ENCODE data around the gene EXTL1.

The EXTL1 gene

DNA sequence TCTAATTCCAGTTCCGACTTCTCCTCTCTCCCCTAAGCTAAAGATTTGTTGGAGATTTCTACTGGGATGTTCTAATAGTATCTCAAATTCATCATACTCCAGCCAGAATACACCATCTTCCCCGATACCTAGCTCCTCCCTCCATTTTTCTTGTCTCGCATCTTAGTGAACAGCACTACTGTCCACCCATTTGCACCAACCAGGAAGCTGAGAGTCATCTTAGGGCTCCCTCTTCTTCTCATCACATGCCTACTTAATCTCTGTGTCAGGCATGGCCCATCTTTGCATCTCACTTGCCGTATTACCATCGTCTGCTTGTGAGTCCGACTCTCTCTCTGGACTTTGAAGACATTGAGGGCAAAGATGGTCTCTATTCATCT, 49.4 kb downstream of the EXTL1 start:
- no peak for DNase-seq (ENCODE audit: low read depth in 2 of 2)

DNA sequence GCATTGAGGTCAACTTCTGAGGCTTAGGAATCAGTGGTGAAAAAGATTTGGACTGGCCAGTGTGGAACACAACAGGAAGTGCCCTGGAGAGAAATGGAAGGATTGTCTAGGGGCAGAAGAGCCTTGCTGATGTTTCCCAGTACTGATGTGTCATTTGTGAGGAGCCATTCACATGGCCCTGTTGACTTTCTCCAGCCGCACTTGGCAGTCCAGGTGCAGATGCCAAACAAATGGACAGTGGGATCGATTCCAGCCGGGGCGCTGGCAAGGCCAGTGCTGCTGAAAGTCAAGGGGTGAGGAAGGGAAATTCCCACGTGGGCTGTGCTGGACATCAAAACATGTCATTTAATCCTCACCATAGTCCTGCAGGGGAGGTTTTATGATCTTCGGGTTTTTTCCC, 50.7 kb downstream of the EXTL1 start:
- DNase-seq (ENCODE audit: low read depth in 2 of 2), result no peak

DNA sequence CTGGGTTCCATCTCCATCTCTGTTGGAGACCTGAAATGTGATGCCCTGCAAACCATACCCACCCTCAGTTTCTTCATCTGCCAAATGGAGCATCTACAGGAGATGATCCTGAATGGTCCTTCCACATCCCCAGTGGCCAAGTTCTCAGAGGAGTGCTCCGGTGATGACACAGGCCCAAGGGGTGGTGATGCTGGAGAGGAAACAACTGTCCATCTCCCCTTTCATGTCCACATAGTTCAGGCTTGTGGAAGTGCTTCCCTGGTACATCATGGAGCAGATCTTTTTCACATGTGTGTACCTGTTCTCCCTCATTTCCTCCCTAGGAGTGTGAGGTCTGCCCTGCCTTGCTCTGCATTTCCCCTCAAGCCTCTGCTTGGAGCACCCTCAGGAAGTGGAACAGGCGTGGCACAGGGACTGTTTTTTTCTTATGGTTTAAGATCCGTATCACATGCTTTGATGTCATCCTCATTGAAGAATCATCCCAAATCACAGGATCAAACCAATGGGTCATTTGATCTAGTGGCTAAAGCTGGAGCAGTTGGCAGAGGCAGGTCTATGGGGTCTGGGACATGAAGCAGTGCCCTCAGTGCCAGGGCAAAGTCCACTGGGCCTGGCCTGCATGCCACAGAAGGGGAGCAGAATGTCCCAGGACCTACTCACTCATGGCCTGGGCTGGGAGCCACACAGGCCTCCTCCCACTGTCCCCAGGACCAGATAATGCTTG, 54.0 kb downstream of the EXTL1 start:
- no peak for DNase-seq (ENCODE audit: low read depth in 2 of 2)

DNA sequence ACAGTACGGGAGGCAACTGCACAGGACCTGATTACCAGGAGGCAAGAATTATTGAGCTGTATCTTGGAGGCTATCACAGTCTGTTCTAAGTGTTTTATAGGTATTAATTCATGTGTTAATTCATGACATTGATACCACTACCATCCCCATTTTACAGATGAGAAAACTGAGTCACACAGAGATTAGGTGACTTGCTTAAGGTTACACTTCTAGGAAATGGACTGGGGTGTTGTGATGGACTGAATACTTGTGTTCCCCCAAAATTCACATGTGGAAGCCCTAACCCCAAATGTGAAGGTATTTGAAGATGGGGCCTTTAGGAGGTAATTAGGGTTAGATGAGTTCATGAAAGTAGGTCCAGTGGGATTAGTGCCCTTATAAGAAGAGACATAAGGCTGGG, 55.9 kb downstream of the EXTL1 start:
- DNase-seq (ENCODE audit: low read depth in 2 of 2), result no peak

DNA sequence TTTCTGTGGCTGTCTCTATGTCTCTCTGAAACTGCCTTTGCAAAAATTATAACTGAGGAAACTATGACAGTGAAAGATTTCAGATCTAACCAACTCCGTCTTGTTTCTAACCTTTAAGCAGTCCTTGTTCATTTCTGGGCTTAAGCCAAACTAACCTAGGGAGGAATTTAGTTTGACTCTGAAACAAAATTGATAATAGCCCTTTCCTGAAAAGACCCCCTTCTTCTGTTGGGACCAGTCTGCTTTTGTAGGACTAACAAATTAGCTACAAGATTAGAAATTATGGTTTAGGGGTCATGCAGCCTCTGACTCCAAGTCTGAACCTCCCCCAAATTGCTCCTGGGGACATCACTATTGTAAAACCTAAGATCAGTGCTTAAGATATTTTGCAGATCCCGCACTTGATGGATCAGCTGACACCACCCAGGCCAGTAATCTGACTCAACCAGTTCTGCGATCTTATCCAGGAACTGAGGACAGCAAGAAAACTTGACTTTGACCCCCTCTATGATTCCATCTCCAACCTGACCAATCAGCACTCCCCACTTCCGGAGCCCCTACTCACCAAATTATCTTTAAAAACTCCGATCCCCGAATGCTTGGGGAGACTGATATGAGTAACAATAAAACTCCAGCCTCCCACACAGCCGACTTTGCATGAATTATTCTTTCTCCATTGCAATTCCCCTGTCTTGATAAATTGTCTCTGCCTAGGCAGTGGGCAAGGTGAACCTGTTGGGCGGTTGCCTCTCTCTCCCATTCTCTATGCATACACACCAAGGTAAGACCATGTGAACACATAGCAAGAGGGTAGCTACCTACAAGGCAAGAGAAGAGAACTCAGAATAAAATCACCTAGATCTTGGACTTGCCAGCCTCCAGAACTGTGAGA, 57.0 kb downstream of the EXTL1 start:
- DNase-seq (ENCODE audit: low read depth in 2 of 2), result no peak

DNA sequence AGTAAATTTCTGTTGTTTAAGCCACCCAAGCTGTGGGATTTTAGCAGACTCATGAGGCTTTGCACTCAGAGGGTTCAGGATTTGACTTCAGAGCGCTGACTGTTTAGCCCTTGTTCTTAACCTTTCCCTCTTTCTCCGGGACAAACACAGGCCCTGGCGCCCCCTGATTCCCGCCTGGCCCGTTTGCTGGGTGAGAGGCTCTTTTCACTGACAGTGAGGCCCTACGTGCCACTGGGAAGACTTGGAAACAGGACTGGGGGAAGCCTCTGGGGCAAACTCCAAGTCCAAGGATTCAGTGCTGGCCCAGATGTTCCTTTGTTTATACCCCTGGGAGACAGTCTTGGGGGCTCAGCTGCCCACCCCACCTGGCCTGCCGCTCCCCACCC, 57.6 kb downstream of the EXTL1 start:
- no peak for DNase-seq (ENCODE audit: low read depth in 2 of 2)

DNA sequence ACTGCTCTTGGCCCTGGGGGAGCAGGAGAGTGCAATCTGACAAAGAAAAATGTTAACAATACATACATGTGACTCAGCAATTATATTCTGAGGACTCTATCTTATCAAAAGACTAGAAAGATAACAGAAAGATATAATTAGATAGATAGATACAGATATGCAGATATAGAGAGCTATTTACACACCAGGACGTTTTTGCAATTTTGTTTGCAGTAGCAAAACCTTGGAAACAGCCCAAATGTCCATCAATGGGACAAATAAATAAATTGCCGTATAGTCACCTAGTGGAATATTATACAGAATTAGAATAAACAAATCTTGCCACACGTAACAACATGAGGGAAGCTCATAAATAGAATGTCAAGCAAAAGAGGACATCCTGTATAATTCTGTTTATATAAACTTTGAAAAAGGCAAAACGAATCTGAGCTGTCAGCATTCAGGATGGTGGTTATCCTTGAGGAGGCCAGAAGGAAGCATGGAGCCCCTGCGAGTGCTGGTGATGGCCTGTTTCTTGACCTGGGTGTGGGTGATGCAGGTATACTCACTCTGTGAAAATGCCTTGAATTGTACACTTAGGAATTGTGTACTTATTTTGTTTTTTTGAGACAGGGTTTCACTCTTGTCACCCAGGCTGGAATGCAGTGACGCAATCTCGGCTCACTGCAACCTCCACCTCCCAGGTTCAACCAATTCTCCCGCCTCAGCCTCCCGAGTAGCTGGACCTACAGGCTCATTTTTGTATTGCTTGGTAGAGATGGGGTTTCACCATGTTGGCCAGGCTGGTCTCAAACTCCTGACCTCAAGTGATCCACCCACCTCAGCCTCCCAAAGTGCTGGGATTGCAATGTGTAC, 58.6 kb downstream of the EXTL1 start:
- no peak for DNase-seq (ENCODE audit: low read depth in 2 of 2)

DNA sequence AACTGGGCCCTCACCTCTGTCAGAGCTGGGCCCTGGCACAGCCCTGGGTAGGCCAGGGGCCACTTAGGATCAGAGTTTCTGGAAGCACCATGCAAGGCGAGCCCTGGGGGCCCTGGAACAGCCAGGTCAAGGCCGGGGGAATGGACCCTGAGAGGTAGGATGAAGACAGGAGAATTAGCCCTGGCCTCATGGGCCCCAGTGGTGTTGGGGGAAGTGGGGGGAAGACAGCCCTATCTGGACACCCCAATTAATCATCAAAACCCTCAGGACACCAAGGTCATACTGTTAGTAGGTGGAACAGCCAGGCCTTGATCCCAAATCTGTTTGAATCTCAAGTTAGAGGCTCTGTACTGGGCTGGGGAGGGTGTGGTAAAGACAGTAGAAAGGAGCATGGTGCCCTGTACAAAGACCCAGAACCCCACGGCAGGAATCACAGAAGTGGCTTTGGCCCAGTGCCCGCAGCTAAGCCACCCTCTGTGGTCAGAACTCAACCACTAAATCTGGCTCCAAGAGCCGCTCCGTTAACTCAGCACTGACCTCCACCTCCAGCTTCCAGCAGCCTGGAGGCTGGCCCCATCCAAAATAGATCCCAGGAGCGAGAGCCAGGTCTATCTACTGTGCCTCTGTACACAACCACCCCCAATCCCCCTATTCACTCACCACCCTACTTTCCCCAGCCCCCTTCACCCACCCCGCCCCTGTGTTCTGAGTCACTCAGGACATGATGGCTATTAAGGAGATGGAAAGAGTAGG, 59.9 kb downstream of the EXTL1 start:
- no peak for DNase-seq (ENCODE audit: low read depth in 2 of 2)

DNA sequence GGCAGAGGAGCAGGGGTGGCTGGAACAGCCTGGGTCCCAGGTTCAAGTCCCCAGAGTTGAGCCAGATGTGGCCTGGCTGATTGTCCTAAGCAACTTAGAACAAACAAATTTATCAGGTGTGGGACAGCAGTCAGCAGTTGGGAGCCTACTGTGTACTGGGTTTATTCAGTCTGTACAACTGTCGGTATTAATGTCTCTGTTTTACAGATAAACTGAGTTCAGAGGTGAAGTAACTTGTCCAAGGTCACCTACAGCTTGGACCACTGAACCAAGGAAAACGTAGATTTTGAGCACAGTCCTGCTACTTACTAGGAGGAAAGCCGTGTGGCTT, 60.4 kb downstream of the EXTL1 start:
- no peak for DNase-seq (ENCODE audit: low read depth in 2 of 2)

DNA sequence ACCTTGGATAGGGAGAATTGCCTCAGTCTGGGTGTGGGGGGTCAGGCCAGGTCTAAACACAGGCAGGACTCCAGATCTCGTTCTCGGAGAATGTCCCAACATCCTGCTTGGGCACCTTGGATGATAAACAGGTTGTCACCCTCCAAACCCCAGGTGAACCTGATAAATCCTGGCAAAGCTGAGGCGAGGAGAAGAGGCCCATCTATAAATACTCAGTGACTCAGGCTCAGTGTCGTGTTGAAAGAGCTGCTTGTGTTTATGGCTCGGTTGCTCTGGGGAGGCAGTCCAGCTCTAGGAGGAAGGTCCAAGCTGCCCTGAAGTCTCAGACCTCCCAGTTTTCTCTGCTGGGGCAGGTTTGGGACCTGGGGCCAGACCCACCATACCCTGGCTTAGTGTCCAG, 61.6 kb downstream of the EXTL1 start:
- no peak for DNase-seq (ENCODE audit: low read depth in 2 of 2)

DNA sequence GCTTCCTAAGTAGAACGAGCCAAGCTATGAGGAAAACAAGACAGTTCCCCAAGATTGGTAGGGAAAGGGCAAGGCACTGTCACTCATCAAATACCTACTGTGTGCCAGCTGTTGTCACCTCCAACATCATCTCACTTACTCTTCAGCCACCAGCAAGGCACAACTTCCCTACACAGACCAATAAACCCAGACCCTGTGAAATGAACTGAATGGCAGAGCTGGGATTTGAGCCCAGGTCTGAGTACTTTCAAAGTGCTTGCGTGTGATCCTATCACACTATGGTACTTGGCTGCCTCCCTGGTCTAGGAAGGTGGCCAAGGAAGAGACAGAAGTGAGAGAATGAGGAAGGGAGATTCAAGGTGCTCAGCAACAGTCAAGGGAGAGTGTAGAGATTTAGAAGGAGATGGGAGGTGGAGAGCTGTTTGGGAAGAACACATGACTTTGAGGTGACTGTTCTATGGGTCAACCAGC, 62.6 kb downstream of the EXTL1 start:
- no peak for DNase-seq (ENCODE audit: low read depth in 2 of 2)

DNA sequence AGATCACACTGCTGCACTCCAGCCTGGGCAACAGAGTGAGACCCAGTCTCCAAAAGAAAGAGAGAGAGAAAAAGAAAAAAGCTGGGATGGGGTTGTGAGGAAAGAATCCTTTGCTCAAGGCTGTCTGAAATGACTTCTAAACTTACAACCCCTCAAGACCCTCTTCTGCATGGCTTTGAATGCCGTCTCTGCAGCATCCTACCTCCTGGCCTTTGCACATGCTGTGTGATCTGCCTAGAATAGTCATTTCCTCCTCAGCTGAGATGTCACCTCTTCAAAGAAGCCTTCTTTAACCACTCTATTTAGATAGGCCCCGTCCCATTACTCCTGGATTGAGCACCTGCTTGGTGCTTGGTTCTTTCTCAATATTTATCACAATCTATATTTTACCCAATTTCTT, 63.3 kb downstream of the EXTL1 start:
- no peak for DNase-seq (ENCODE audit: low read depth in 2 of 2)

Data from stimulated activated CD4-positive, alpha-beta T cell treated with anti-CD3 and anti-CD28 coated beads, Interleukin-15, amount 100 ng/mL, for 48 hours (primary cell).